IPS-18c (cell line): ENCODE results near the gene TRIM61.
"Not testable (repeated sequence)": the region's sequence is repeated elsewhere in the genome, so short reads cannot be mapped to it uniquely, and the experiment has no call there.

ENCODE experiments used
- H3K4me3 ChIP-seq: 2 replicates; pipeline ENCODE4 v1.7.0; 2013; ENCODE audit warnings: low read depth, mild to moderate bottlenecking, low read length, moderate library complexity; ENCODE audit not compliant: insufficient read depth
- H3K9me3 ChIP-seq: one replicate; pipeline ENCODE4 v1.6.1; 2013; ENCODE audit warnings: mild to moderate bottlenecking, low read length, moderate library complexity; ENCODE audit not compliant: control insufficient read depth, insufficient read depth

TRIM61 gene

DNA sequence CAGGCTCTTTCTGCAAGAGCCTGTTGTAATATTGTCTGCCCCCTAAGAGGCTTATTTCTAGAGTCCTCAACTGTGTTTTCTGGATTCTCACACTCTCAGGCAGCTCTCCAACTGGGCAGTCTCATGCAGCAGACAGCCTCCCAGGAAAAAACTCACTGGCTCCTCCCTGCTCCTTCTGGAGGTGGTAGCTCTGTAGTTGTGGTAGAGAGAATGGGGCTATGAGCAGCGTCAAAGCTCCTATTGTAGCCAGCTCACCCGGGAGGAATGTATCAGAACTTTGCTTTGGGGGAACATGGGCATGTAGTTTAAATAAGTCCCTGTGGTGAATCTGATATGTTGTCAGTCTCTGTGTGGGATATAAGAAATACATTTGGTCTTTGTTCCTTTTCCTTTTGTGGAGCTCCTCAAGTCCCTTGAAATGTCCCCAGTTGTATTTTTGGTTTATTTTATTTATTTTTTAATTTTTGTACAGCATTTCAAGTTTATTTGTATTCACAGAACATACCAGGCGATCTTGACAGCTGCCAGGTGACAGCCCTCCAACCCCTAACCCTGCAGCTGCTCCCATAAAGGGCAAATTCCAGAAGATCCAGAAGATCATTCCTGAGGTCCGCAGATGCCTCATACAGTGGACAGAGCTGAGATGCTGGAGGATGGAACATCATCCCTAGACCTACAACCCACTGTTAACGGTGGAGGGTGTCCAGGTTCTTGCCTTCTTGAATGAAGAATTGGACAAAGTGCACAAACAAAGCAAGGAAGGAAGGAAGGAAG lies 45.7 kb downstream of the TRIM61 start:
- Histone ChIP-seq H3K4me3 (no peak overlapping the region), H3K9me3 (no peaks in the 10 kb centered on the region)

GRCh38 chr4:164930647-164931046 lies 46.8 kb downstream of the TRIM61 start:
- Histone ChIP-seq H3K4me3 (no peak overlapping the region), H3K9me3 (no peaks in the 10 kb centered on the region)

DNA sequence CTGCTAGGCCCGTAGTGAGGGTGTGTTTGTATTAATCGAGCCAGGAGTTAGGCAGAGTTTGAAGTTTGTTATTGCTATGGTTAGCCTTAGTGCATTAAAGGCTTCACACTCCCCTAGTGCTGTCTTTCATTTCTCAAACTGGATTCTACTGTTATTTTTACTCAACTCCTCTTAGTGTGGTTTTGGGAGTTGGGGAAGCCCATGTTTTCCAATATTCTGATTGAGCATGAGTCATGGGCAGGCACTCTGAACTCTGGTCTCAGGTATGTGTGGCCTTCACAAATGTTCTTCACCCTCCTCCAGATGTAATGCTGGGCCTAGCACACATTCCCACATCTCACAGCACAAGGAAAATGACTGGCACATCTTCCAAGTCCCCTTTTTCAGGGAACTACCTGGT lies 50.4 kb downstream of the TRIM61 start:
- not testable (repeated sequence) for H3K4me3 ChIP-seq, H3K9me3 ChIP-seq

GRCh38 chr4:164926301-164926700 lies 51.2 kb downstream of the TRIM61 start:
- no peak overlapping the region for H3K4me3 ChIP-seq
- H3K9me3 ChIP-seq: no peaks in the 10 kb centered on the region

DNA sequence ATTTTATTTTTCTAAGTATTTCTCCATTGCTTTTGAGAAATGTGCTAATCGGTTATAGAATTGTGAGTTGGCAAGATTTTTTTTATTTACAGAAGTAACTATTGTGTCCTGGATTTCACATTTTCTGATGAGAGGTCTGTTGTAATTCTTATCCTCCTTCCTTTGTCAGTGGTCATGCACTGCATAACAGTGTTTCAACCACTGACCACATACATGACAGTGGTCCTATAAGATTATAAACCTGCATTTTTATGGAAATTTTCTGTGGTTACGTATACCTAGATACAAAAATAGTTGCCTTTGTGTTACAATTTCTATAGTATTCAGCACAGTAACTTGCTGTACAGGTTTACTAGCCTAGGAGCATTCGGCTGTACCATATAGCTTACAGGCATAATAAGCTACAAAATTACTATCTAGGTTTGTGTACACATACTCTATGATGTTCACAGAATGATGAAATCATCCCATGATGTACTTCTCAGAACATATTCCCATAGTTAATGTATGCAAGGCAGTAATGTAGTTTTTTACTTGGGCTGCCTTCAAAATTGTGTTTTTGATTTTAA lies 52.7 kb downstream of the TRIM61 start:
- Histone ChIP-seq H3K9me3 (no peaks in the 10 kb centered on the region), H3K4me3 (no peak overlapping the region)

- no peaks in the 10 kb centered on the region for H3K9me3 ChIP-seq
- no peak overlapping the region for H3K4me3 ChIP-seq
Measured at GRCh38 chr4:164918956-164919355, 58.5 kb downstream of the TRIM61 start.
